Spleen (tissue), 11 donors: ENCODE data around the gene ENGASE. TPM values are rescaled to one million over a fixed set of nuclear protein-coding genes. Genes with fewer than 3 reads are reported as not detected.

Experiments
- DNase-seq: peaks from one replicate; pipeline ENCODE4 v3.0.0-alpha.2; 2020
- H3K27ac ChIP-seq, 8 donors: fragments of 200-600 bp; sonication (generic) in 7 of 8; 1 replicate in 4 of 8; 2 replicates in 4 of 8; pipeline versions ENCODE4 v1.5.0 to v1.8.0; 2016 to 2021; ENCODE audit warnings: inconsistent platforms in 4 of 8, mild to moderate bottlenecking in 4 of 8, moderate library complexity in 1 of 8
- H3K27me3 ChIP-seq, 7 donors: fragments of 200-600 bp; sonication (generic) in 6 of 7; replicated peaks in 1 of 7; 1 replicate in 4 of 7; 2 replicates in 3 of 7; pipeline versions ENCODE4 v1.5.0 to v1.8.0; 2016 to 2021; ENCODE audit warnings: inconsistent platforms in 3 of 7, mild to moderate bottlenecking in 1 of 7
- H3K36me3 ChIP-seq, 6 donors: fragments of 200-600 bp; sonication (generic) in 5 of 6; 1 replicate in 4 of 6; 2 replicates in 2 of 6; pipeline versions ENCODE4 v1.5.0 to v1.8.0; 2016 to 2021; ENCODE audit warnings: inconsistent platforms in 2 of 6
- H3K4me1 ChIP-seq, 6 donors: fragments of 200-600 bp; sonication (generic) in 5 of 6; 1 replicate in 3 of 6; 2 replicates in 3 of 6; pipeline versions ENCODE4 v1.5.0 to v1.8.0; 2016 to 2021; ENCODE audit warnings: inconsistent platforms in 3 of 6
- H3K4me3 ChIP-seq, 8 donors: fragments of 200-600 bp; sonication (generic) in 7 of 8; 1 replicate in 4 of 8; 2 replicates in 4 of 8; pipeline versions ENCODE4 v1.5.0 to v1.8.0; 2016 to 2021; ENCODE audit warnings: inconsistent platforms in 4 of 8, mild to moderate bottlenecking in 4 of 8, moderate library complexity in 2 of 8
- H3K9me3 ChIP-seq, 8 donors: fragments of 200-600 bp; sonication (generic) in 7 of 8; 1 replicate in 4 of 8; 2 replicates in 4 of 8; pipeline versions ENCODE4 v1.5.0 to v1.8.0; 2016 to 2021; ENCODE audit warnings: inconsistent platforms in 4 of 8
- POLR2A ChIP-seq, 3 donors: fragments of 450-650 bp; IDR thresholded peaks; one replicate each; pipeline ENCODE4 v1.5.1; 2017; ENCODE audit warnings: antibody characterized with exemption in 3 of 3, mild to moderate bottlenecking in 1 of 3
- POLR2AphosphoS5 ChIP-seq, 3 donors: sonication (generic); formaldehyde crosslinking; IDR thresholded peaks; one replicate each; pipeline ENCODE4 v1.5.1; 2017; ENCODE audit warnings: antibody characterized with exemption in 3 of 3
- WGBS, 5 donors: extraction: QIAGEN DNeasy Blood & Tissue Kit in 3 of 5; methylation state at CpG; one replicate each; pipeline versions ENCODE4 v1.1.5 to v1.1.7; 2013 to 2018; 5-methylcytosine and 5-hydroxymethylcytosine counted together
- intact Hi-C: fragments of 100-400 bp; cut with DNase I; formaldehyde crosslinking; loops from one replicate; pipeline ENCODE4 v1.15.0; 2023; ENCODE audit warnings: low total_unique reads
- polyA plus RNA-seq, 3 donors: library from polyadenylated mRNA; stranded (reverse); fragments of 200-250 nt; gene quantifications; one replicate each; pipeline ENCODE4 v1.2.1, GENCODE V29; 2013
- total RNA-seq, 7 donors: library from RNA; depleted of rRNA in 3 of 7; stranded (reverse); fragments of >200 nt in 3 of 7; fragmentation: NEBNext Ultra II Directional in 4 of 7; extraction: Animal tissue kit (Norgen Biotek cat#: 25700) in 4 of 7; gene quantifications; one replicate each; pipeline versions ENCODE4 v1.1.0 to v1.2.1, GENCODE V29; 2016 to 2021
- TF ChIP-seq, protein P1 (sequence below), 11 experiments: fragments of 200-600 bp in 7 of 11; fragments of 450-650 bp in 4 of 11; sonication (generic) in 4 of 11; IDR thresholded peaks in 8 of 11; conservative IDR thresholded peaks in 3 of 11; 1 replicate in 7 of 11; 2 replicates in 4 of 11; pipeline versions ENCODE4 v1.4.0 to v1.8.0; 2016 to 2021; ENCODE audit warnings: antibody characterized with exemption in 11 of 11, inconsistent platforms in 4 of 11, mild to moderate bottlenecking in 1 of 11
- donor health status: healthy with polysubstance abuse.
- donor health status: DM: no; HTN: no; CAD: no; lungs with moderate emphysema.
- donor health status: DM: no; HTN: no; CAD: no.
- donor health status: Bipolar disorder and iron deficiency.
- donor health status: healthy.
- donor health status: DM: no; HTN: no; CAD: no.
- donor health status: DM: yes; HTN: yes; CAD: no.

Gene ENGASE
- total and polyA plus RNA-seq, 10 donors: 25.0 to 148 (median 93.2) TPM

DNA sequence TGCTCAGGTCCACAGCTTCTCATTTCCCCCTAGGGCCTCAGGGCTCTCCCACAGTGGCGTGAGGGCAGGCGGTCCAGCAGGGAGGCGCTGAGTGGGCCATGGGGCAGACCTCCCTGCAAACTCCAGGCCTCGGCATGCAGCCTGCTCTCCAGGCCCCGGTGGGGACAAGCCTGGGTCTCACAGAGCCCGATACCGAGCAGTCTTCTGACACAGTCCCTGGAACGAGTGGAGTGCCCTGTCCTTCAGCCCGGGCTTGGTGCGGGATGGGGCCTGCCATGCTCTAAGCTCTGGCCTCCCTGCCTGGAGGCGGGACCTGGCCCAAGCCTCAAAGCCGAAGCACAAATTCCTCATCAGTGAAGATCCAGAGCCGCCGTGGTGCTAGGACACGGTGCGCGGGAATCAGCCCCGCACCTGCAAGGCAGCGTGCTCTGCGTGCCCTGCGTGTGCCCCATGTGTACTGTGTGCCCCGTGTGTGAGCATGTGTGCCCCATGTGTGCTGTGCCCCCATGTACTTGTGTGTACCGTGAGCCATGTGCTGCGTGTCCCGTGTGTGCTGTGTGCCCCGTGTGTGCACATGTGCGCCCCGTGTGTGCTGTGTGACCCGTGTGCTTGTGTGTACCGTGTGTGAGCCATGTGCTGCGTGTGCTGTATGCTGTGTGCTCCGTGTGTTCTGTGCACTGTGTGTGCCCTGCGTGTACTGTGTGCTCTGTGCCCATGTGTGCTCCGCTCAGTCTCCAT, 56.1 kb downstream of the ENGASE start:
- H3K27ac ChIP-seq: no peak overlapping the region
- no peak overlapping the region for H3K4me3 ChIP-seq
- no peak for DNase-seq
- 83 to 91% (median 89%) methylated on average over 17 to 34 of the region's 34 CpGs for WGBS, 5 donors
- no peaks in the 10 kb centered on the region for H3K4me1 ChIP-seq
- no peak for TF ChIP-seq POLR2AphosphoS5 (IDR thresholded peaks at IDR 0.05)
- TF ChIP-seq, protein P1, sequence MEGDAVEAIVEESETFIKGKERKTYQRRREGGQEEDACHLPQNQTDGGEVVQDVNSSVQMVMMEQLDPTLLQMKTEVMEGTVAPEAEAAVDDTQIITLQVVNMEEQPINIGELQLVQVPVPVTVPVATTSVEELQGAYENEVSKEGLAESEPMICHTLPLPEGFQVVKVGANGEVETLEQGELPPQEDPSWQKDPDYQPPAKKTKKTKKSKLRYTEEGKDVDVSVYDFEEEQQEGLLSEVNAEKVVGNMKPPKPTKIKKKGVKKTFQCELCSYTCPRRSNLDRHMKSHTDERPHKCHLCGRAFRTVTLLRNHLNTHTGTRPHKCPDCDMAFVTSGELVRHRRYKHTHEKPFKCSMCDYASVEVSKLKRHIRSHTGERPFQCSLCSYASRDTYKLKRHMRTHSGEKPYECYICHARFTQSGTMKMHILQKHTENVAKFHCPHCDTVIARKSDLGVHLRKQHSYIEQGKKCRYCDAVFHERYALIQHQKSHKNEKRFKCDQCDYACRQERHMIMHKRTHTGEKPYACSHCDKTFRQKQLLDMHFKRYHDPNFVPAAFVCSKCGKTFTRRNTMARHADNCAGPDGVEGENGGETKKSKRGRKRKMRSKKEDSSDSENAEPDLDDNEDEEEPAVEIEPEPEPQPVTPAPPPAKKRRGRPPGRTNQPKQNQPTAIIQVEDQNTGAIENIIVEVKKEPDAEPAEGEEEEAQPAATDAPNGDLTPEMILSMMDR (IDR thresholded peaks at IDR 0.05 in 8 of 11, conservative IDR thresholded peaks at IDR 0.05 in 3 of 11): no peak
- TF ChIP-seq POLR2A (IDR thresholded peaks at IDR 0.05): no peak
- H3K36me3 ChIP-seq: no peaks in the 10 kb centered on the region
- H3K27me3 ChIP-seq: peaks cover 0 to 98% (median 22%) of the 10 kb centered on the region in 7 donors
- intact Hi-C loops: no loop called here
- no peaks in the 10 kb centered on the region for H3K9me3 ChIP-seq

DNA sequence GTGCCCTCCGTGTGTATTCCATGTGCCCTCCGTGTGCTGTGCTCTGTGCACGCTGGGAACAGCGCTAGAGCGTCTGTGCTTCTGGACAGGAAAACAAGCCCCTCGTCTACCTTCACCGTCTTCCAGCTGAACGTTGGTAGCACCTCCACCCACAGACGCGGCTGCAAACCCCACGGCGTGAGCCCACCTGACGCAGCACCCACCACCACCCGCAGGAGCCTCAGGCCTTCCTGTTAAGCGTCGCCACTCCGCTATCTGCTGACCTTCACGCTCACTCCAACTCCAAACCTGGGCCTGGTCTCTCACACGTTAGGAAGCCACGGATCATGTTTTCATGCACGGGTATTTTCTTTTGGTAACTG, 56.6 kb downstream of the ENGASE start:
- DNase-seq: no peak
- H3K4me3 ChIP-seq: no peak overlapping the region
- WGBS, 5 donors: 84 to 89% (median 87%) methylated on average over 20 to 21 of the region's 21 CpGs
- H3K4me1 ChIP-seq: no peaks in the 10 kb centered on the region
- intact Hi-C loops: no loop called here
- no peaks in the 10 kb centered on the region for H3K36me3 ChIP-seq
- no peak overlapping the region for H3K27ac ChIP-seq
- no peaks in the 10 kb centered on the region for H3K9me3 ChIP-seq
- peaks cover 0 to 98% (median 20%) of the 10 kb centered on the region in 7 donors for H3K27me3 ChIP-seq
- no peak for TF ChIP-seq POLR2AphosphoS5 (IDR thresholded peaks at IDR 0.05)

DNA sequence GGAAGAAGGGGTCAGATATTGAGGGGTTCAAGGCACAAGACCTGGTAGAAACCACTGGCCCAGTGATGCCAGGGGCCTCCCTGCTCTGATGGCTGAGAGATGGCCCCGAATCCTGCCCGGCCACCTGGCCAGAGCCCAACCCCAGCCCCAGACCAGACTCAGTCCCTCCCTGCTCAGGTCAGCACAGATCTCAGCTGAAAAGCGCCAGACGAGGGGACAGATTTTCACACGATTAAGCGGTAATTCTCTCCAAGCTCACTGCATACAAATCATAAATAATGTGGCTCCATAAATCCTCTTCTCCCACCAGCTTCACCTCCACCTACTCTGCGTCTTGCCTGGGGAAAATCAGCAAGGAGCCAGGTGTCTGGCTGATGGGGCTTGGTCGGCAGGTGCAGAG, 57.1 kb downstream of the ENGASE start:
- H3K4me1 ChIP-seq: no peaks in the 10 kb centered on the region
- TF ChIP-seq, protein P1 (IDR thresholded peaks at IDR 0.05 in 8 of 11, conservative IDR thresholded peaks at IDR 0.05 in 3 of 11): no peak
- TF ChIP-seq POLR2A (IDR thresholded peaks at IDR 0.05) (no peak), POLR2AphosphoS5 (IDR thresholded peaks at IDR 0.05) (no peak)
- H3K9me3 ChIP-seq: no peaks in the 10 kb centered on the region
- 81 to 91% (median 83%) methylated on average over 8 of the region's 8 CpGs for WGBS, 5 donors
- peaks cover 0 to 98% (median 20%) of the 10 kb centered on the region in 7 donors for H3K27me3 ChIP-seq
- intact Hi-C loops: no loop called here
- no peaks in the 10 kb centered on the region for H3K36me3 ChIP-seq
- no peak overlapping the region for H3K4me3 ChIP-seq
- H3K27ac ChIP-seq: no peak overlapping the region
- no peak for DNase-seq

DNA sequence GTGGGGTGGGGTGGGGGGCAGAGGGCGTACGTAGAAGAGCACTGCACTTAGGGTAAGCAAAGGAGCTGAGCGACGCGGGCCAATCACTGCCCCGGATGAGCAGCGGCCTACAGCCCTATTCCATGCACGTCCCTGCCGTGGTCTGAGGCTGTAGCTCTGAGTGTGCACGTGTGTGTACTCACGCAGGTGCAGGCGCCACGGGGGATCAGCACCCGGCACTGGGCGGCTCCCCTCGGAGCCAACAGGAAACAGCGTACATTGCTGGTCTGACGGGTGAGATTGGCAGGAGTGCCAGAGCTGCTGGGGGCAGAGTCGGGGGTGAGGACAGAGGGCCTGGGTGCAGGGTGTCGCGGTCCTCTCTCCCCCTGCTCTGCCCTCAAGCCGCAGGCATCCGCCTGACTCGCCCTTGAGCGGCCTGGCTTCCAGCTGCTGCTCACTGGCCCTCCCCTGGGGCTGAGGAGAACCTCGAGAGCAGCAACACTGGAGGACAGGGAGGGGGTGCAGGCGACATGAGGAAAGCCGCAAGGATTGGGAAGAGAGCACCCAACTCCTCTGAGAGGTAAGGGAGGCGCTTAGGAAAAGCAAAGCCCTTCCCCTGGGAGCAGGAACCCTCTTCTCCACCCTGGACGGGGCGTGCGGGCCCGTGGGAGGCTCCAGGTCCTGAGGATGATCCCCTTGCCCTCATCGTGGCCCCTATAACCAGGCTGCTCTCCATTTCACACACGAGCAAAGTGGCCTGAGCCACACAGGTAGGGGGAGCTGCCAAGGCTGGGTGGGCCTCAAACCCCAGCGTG, 57.8 kb downstream of the ENGASE start:
- Histone ChIP-seq H3K36me3 (no peaks in the 10 kb centered on the region), H3K27ac (no peak overlapping the region), H3K4me3 (no peak overlapping the region), H3K4me1 (peaks cover 0 to 2% (median 0%) of the 10 kb centered on the region in 6 donors), H3K27me3 (peaks cover 0 to 98% (median 20%) of the 10 kb centered on the region in 7 donors), H3K9me3 (no peaks in the 10 kb centered on the region)
- intact Hi-C loops: no loop called here
- TF ChIP-seq POLR2AphosphoS5 (IDR thresholded peaks at IDR 0.05): no peak
- TF ChIP-seq POLR2A (IDR thresholded peaks at IDR 0.05): no peak
- TF ChIP-seq, protein P1 (IDR thresholded peaks at IDR 0.05 in 8 of 11, conservative IDR thresholded peaks at IDR 0.05 in 3 of 11): no peak
- no peak for DNase-seq
- 66 to 77% (median 73%) methylated on average over 34 to 36 of the region's 36 CpGs for WGBS, 5 donors
